ENCODE data around the gene SLC4A2.

Gene SLC4A2

DNA sequence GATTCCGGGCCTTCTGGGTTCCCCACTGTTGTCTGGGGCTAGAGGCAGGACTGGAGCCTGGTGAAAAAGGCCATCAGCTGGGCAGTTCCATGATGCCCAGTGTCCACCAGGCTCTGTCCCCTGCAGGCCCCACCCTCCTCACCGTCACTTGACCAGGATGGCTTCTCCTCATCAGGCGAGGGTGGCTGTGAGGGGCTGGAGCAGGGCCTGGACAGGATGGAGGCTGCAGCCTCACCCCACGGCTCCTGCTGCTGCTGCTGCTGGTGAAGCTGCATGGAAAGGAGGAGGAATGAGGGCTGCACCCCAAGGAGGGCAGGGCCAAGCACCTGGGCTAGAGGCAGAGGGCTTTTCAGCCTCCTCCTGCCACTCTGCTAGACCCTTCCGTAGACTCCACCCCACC is 43.4 kb upstream of the SLC4A2 start:
- no peaks in the 10 kb centered on the region for H3F3A ChIP-seq (ENCODE audit: low read depth)
- H3K36me3 ChIP-seq (ENCODE audit: insufficient read depth, low read length): no peaks in the 10 kb centered on the region
- no peaks in the 10 kb centered on the region for H3K27me3 ChIP-seq (ENCODE audit: insufficient read depth, low read length, poor library complexity, severe bottlenecking)
- H3K9me3 ChIP-seq (ENCODE audit: insufficient read depth, low read depth, low read length): no peaks in the 10 kb centered on the region
- no peaks in the 10 kb centered on the region for H3K9me2 ChIP-seq (replicated peaks; ENCODE audit: low read depth, low read length)
- no peak overlapping the region for H3K9ac ChIP-seq (ENCODE audit: low read depth, low read length, poor library complexity, severe bottlenecking)
- no peak overlapping the region for H3K4me2 ChIP-seq (ENCODE audit: low read depth, low read length, poor library complexity, severe bottlenecking)
- TF ChIP-seq, protein P1, sequence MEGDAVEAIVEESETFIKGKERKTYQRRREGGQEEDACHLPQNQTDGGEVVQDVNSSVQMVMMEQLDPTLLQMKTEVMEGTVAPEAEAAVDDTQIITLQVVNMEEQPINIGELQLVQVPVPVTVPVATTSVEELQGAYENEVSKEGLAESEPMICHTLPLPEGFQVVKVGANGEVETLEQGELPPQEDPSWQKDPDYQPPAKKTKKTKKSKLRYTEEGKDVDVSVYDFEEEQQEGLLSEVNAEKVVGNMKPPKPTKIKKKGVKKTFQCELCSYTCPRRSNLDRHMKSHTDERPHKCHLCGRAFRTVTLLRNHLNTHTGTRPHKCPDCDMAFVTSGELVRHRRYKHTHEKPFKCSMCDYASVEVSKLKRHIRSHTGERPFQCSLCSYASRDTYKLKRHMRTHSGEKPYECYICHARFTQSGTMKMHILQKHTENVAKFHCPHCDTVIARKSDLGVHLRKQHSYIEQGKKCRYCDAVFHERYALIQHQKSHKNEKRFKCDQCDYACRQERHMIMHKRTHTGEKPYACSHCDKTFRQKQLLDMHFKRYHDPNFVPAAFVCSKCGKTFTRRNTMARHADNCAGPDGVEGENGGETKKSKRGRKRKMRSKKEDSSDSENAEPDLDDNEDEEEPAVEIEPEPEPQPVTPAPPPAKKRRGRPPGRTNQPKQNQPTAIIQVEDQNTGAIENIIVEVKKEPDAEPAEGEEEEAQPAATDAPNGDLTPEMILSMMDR (conservative IDR thresholded peaks at IDR 0.05; ENCODE audit: low read length): no peak
- no peak for TF ChIP-seq EZH2phosphoT487 (IDR thresholded peaks at IDR 0.05; ENCODE audit: borderline replicate concordance)
- H4K20me1 ChIP-seq (ENCODE audit: insufficient read depth, low read length, poor library complexity, severe bottlenecking): no peaks in the 10 kb centered on the region
- no peak overlapping the region for H2AFZ ChIP-seq (ENCODE audit: low read length)
- peaks cover 31% of the 10 kb centered on the region for H3K4me1 ChIP-seq (ENCODE audit: insufficient read depth, low read length, poor library complexity, severe bottlenecking)
- no peaks in the 10 kb centered on the region for H3K79me2 ChIP-seq (ENCODE audit: insufficient read depth, low read length)
- no peak overlapping the region for H3K4me3 ChIP-seq (ENCODE audit: low read length, poor library complexity, severe bottlenecking)

DNA sequence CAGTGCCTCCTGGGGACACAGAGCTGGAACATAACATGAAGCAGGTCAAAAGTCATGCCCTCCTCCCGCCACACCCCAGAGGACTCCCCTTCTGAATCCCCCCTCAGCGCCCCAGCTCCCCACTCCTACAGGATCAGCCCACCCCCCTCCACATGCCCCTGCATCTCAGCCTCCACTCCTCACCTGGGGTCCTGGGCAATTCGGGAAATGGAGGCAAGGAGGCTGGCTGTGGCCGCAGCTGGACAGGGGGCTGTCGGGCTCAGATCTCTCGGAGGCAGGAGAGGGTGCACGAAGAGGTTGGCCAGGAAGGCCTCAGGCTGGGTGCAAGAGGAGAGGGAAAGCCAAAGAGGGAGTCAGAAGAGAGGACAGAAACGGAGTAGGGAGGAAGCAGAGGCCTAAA is 42.9 kb upstream of the SLC4A2 start:
- no peaks in the 10 kb centered on the region for H3K9me2 ChIP-seq (replicated peaks; ENCODE audit: low read depth, low read length)
- no peaks in the 10 kb centered on the region for H3K36me3 ChIP-seq (ENCODE audit: insufficient read depth, low read length)
- H3K79me2 ChIP-seq (ENCODE audit: insufficient read depth, low read length): no peaks in the 10 kb centered on the region
- no peaks in the 10 kb centered on the region for H4K20me1 ChIP-seq (ENCODE audit: insufficient read depth, low read length, poor library complexity, severe bottlenecking)
- no peak for TF ChIP-seq EZH2phosphoT487 (IDR thresholded peaks at IDR 0.05; ENCODE audit: borderline replicate concordance)
- TF ChIP-seq, protein P1 (conservative IDR thresholded peaks at IDR 0.05; ENCODE audit: low read length): no peak
- H3K27me3 ChIP-seq (ENCODE audit: insufficient read depth, low read length, poor library complexity, severe bottlenecking): no peaks in the 10 kb centered on the region
- no peak overlapping the region for H3K4me2 ChIP-seq (ENCODE audit: low read depth, low read length, poor library complexity, severe bottlenecking)
- no peak overlapping the region for H2AFZ ChIP-seq (ENCODE audit: low read length)
- no peak overlapping the region for H3K4me3 ChIP-seq (ENCODE audit: low read length, poor library complexity, severe bottlenecking)
- H3K9me3 ChIP-seq (ENCODE audit: insufficient read depth, low read depth, low read length): no peaks in the 10 kb centered on the region
- H3K9ac ChIP-seq (ENCODE audit: low read depth, low read length, poor library complexity, severe bottlenecking): no peak overlapping the region
- H3F3A ChIP-seq (ENCODE audit: low read depth): no peaks in the 10 kb centered on the region
- peaks cover 29% of the 10 kb centered on the region for H3K4me1 ChIP-seq (ENCODE audit: insufficient read depth, low read length, poor library complexity, severe bottlenecking)

DNA sequence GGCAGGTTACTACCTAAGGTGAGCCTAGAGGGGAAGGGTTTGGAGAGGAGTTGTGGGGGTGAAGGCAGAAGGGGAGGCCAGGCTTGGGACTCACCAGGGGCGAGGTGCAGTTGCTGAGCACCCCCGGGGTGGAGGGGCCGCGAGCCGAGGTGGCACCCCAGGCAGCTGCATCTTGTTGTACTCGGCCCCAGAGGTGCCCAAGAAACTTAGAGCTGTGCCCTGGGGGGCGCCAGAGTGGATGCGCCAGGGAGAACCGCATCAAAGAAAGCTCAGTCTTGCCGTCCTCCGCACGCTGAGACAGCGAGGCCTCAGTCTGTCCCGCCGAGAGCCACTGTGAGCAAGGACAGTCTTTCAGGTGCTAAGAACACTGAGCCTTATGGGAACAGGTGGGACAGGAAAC is 42.4 kb upstream of the SLC4A2 start:
- H3K36me3 ChIP-seq (ENCODE audit: insufficient read depth, low read length): no peaks in the 10 kb centered on the region
- H3K4me1 ChIP-seq (ENCODE audit: insufficient read depth, low read length, poor library complexity, severe bottlenecking): peaks cover 29% of the 10 kb centered on the region
- no peak overlapping the region for H3K4me2 ChIP-seq (ENCODE audit: low read depth, low read length, poor library complexity, severe bottlenecking)

More for the DNA sequence above, 42.4 kb upstream of the SLC4A2 start:
- H3K4me3 ChIP-seq (ENCODE audit: low read length, poor library complexity, severe bottlenecking): no peak overlapping the region
- TF ChIP-seq, protein P1 (conservative IDR thresholded peaks at IDR 0.05; ENCODE audit: low read length): no peak; the same call in 1 of the 2 replicates
- TF ChIP-seq EZH2phosphoT487 (IDR thresholded peaks at IDR 0.05; ENCODE audit: borderline replicate concordance): no peak
- H3K9ac ChIP-seq (ENCODE audit: low read depth, low read length, poor library complexity, severe bottlenecking): no peak overlapping the region
- H2AFZ ChIP-seq (ENCODE audit: low read length): no peak overlapping the region
- H3K9me3 ChIP-seq (ENCODE audit: insufficient read depth, low read depth, low read length): no peaks in the 10 kb centered on the region
- no peaks in the 10 kb centered on the region for H4K20me1 ChIP-seq (ENCODE audit: insufficient read depth, low read length, poor library complexity, severe bottlenecking)
- no peaks in the 10 kb centered on the region for H3K27me3 ChIP-seq (ENCODE audit: insufficient read depth, low read length, poor library complexity, severe bottlenecking)
- no peaks in the 10 kb centered on the region for H3K9me2 ChIP-seq (replicated peaks; ENCODE audit: low read depth, low read length)
- no peaks in the 10 kb centered on the region for H3K79me2 ChIP-seq (ENCODE audit: insufficient read depth, low read length)
- H3F3A ChIP-seq (ENCODE audit: low read depth): no peaks in the 10 kb centered on the region

Data from Loucy (cell line).